HCT116 (cell line): ENCODE data around the gene TRIM9.

ENCODE experiments used
- CTCF ChIP-seq, 3 experiments: fragments of 200-600 bp in 1 of 3; sonication (generic) in 1 of 3; IDR thresholded peaks in 2 of 3; conservative IDR thresholded peaks in 1 of 3; 2 replicates each; pipeline ENCODE4 v1.5.1; 2012 to 2017; ENCODE audit warnings: low read depth in 2 of 3, low read length in 2 of 3, antibody characterized with exemption in 1 of 3, borderline replicate concordance in 1 of 3, control low read depth in 1 of 3, mild to moderate bottlenecking in 1 of 3, mixed read lengths in 1 of 3, mixed run types in 1 of 3, moderate library complexity in 1 of 3; ENCODE audit not compliant: insufficient read depth in 1 of 3
- EZH2 ChIP-seq: fragments of 200-600 bp; sonication (generic); IDR thresholded peaks from 2 replicates; pipeline ENCODE4 v1.6.1; 2017; ENCODE audit warnings: antibody characterized with exemption, mixed run types
- REST ChIP-seq: IDR thresholded peaks from 2 replicates; pipeline ENCODE4 v1.6.1; 2012; ENCODE audit warnings: low read depth
- ZNF274 ChIP-seq: fragments of 200-500 bp; sonication (Bioruptor generic); IDR thresholded peaks from 2 replicates; pipeline ENCODE4 v1.6.1; 2014; ENCODE audit warnings: mild to moderate bottlenecking, low read depth, low read length, inconsistent platforms

GRCh38 chr14:51041108-51041531, 53.8 kb downstream of the TRIM9 start:
- TF ChIP-seq CTCF (IDR thresholded peaks at IDR 0.05 in 2 of 3, conservative IDR thresholded peaks at IDR 0.05 in 1 of 3; ENCODE audit: borderline replicate concordance in 1 of 3, insufficient read depth in 1 of 3, low read depth in 2 of 3, low read length in 2 of 3) (no peak), REST (no peak), EZH2 (no peak), ZNF274 (no peak)
